Measurements from ENCODE around the gene FOXF1.

Gene FOXF1

GRCh38 chr16:86510465-86511261, at the start of gene FOXF1:
FOXF1 (plus strand) TSS chr16:86510527; CDS start chr16:86510570, 43 bp downstream.
- no peak for DNase-seq (ENCODE audit: extremely low read depth in 1 of 2, low read depth in 1 of 2)

- DNase-seq (ENCODE audit: extremely low read depth in 1 of 2, low read depth in 1 of 2) = no peak
Measured at GRCh38 chr16:86461037-86461436, 49.3 kb upstream of the FOXF1 start.

- no peak for DNase-seq (ENCODE audit: extremely low read depth in 1 of 2, low read depth in 1 of 2)
Measured at GRCh38 chr16:86462334-86463084, 47.8 kb upstream of the FOXF1 start.

- no peak for DNase-seq (ENCODE audit: extremely low read depth in 1 of 2, low read depth in 1 of 2)
Measured at GRCh38 chr16:86464044-86464443, 46.3 kb upstream of the FOXF1 start.

- no peak for DNase-seq (ENCODE audit: extremely low read depth in 1 of 2, low read depth in 1 of 2)
Measured at GRCh38 chr16:86465434-86465833, 44.9 kb upstream of the FOXF1 start.

GRCh38 chr16:86466696-86467406, 43.5 kb upstream of the FOXF1 start:
- no peak for DNase-seq (ENCODE audit: extremely low read depth in 1 of 2, low read depth in 1 of 2)

- no peak for DNase-seq (ENCODE audit: extremely low read depth in 1 of 2, low read depth in 1 of 2)
Measured at GRCh38 chr16:86467490-86467889, 42.8 kb upstream of the FOXF1 start.

- no peak for DNase-seq (ENCODE audit: extremely low read depth in 1 of 2, low read depth in 1 of 2)
Measured at GRCh38 chr16:86470964-86471363, 39.4 kb upstream of the FOXF1 start.

GRCh38 chr16:86471896-86472295, 38.4 kb upstream of the FOXF1 start:
- no peak for DNase-seq (ENCODE audit: extremely low read depth in 1 of 2, low read depth in 1 of 2)

- no peak for DNase-seq (ENCODE audit: extremely low read depth in 1 of 2, low read depth in 1 of 2)
Measured at GRCh38 chr16:86472366-86472765, 38.0 kb upstream of the FOXF1 start.

GRCh38 chr16:86476956-86477534, 33.3 kb upstream of the FOXF1 start:
- no peak for DNase-seq (ENCODE audit: extremely low read depth in 1 of 2, low read depth in 1 of 2)

GRCh38 chr16:86477642-86478041, 32.7 kb upstream of the FOXF1 start:
- DNase-seq (ENCODE audit: extremely low read depth in 1 of 2, low read depth in 1 of 2) = no peak

GRCh38 chr16:86478779-86479178, 31.5 kb upstream of the FOXF1 start:
- DNase-seq (ENCODE audit: extremely low read depth in 1 of 2, low read depth in 1 of 2) = no peak

- no peak for DNase-seq (ENCODE audit: extremely low read depth in 1 of 2, low read depth in 1 of 2)
Measured at GRCh38 chr16:86479419-86479818, 30.9 kb upstream of the FOXF1 start.

- DNase-seq (ENCODE audit: extremely low read depth in 1 of 2, low read depth in 1 of 2) = no peak
Measured at GRCh38 chr16:86480444-86480843, 29.9 kb upstream of the FOXF1 start.

GRCh38 chr16:86481607-86482006, 28.7 kb upstream of the FOXF1 start:
- no peak for DNase-seq (ENCODE audit: extremely low read depth in 1 of 2, low read depth in 1 of 2)

- DNase-seq (ENCODE audit: extremely low read depth in 1 of 2, low read depth in 1 of 2) = no peak
Measured at GRCh38 chr16:86484240-86484639, 26.1 kb upstream of the FOXF1 start.

- DNase-seq (ENCODE audit: extremely low read depth in 1 of 2, low read depth in 1 of 2) = no peak
Measured at GRCh38 chr16:86485746-86486145, 24.6 kb upstream of the FOXF1 start.

- DNase-seq (ENCODE audit: extremely low read depth in 1 of 2, low read depth in 1 of 2) = no peak
Measured at GRCh38 chr16:86490859-86491639, 19.3 kb upstream of the FOXF1 start.

GRCh38 chr16:86491640-86492023, 18.7 kb upstream of the FOXF1 start:
- DNase-seq (ENCODE audit: extremely low read depth in 1 of 2, low read depth in 1 of 2) = no peak
